GM18508 (cell line): Measurements from ENCODE around the gene DNAJC15.
"Not testable (repeated sequence)": the region's sequence is repeated elsewhere in the genome, so short reads cannot be mapped to it uniquely, and the experiment has no call there.

Experiments
- ATAC-seq: cut with Tn5 transposase; IDR thresholded peaks from one replicate; pipeline ENCODE4 v1.9.1; 2021; ENCODE audit warnings: moderate number of reproducible peaks; ENCODE audit not compliant: insufficient read depth, unreplicated experiment

The DNAJC15 gene

DNA sequence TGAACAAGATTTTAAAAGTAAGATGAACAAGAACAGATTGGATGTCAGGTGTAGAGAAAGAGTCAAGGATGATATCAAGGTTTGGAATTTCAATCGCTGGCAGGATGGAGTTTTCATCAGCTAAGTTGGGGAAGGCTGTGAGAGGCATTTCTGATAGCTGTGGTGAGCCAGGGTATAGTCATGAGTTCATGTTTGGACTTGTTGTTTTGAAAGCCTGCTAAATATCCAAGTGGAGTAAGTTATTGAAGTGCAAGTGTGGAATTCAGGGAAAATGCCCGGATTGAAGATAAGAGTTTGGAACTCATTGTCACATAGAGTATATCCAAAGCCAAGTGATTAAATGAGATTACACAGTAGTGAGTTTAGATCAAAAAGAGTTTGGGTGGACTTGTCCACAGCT, 20.4 kb upstream of the DNAJC15 start:
- no peak for ATAC-seq

- ATAC-seq = no peak
Measured at GRCh38 chr13:43003729-43004128, 19.7 kb upstream of the DNAJC15 start.

DNA sequence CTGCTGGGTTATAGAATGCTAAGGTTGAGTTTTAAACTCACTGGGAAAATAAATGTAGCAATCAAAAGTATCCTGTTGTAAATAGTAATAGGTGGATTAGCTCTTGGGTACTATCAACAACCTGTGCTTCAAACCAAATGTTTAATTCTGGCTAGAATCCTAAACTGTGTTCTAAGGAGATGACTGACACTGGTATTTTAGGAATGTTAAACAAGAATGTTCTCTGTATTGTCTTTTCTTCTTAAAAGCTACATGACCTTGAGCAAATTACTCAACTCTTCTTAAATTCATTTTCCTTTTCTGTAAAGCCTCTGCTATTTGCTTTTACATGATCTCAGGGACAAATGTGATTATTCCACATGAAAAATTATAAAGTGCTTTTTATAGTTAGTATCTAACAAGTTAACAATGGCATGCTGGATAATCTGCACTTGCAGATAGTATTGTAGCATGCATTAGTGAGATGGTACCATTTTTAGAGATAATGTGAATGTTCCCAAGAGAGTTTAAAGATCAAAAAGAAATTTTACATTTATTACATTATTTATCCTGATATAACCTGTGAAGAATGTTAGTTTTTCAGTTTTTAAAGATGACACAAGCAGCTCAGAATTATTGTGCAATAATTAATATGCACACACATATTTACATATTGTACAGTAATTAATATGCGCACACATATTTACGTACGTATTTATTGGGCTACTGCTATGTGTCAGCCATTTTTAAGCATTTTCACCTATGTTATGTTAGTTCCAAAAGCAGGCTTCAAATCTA, 17.7 kb upstream of the DNAJC15 start:
- ATAC-seq = no peak

DNA sequence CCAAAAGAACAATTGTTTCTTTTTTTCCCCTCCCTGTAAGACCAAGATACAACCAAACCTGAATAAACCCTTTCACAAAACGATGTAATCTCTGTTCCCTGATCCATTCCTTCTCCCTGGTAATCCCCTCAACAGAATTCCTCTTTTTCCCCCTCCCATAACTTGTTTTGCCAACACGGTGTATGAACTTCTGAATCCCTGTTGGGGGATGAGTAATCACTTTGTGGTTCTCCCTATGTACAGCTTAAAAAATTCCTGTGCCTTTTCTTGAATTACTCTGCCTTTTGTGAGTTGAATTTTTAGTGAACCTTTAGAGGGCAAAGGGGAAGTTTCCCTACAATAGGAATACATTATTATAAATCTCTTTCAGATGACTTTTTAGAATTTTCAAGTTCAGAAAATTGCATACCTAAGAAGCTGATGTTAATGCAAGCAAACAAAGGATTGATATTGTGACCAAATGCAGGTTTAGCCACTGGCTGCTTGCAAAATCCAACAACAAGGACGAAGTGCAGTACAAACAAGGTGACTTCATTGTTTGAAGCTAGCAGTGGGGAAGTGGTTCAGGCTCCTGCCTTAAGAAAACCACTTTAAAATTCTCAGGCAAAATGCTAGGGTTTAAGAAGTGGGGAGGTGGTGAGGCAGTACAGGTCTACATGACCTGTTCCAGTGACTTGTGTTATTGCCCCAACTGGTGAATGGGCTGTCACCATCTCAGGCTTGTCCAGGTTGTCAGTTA, 16.3 kb upstream of the DNAJC15 start:
- ATAC-seq = no peak

DNA sequence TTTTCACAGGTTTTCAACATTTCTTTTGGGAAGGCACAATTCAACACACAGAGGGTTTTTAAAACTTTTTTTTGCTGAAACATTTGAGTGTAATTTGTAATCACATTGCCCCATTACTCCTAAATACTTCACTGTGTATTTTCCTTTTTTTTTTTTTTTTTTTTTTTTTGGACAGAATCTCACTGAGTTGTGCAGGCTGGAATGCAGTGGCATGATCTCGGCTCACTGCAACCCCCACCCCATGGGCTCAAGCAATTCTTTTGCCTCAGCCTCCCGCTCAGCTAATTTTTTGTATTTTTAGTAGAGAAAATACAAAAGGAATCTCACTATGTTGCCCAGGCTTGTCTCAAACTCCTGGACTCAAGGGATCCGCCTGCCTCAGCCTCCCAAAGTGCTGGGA, 14.8 kb upstream of the DNAJC15 start:
- ATAC-seq = no peak

GRCh38 chr13:43009506-43009905, 13.9 kb upstream of the DNAJC15 start:
- no peak for ATAC-seq

DNA sequence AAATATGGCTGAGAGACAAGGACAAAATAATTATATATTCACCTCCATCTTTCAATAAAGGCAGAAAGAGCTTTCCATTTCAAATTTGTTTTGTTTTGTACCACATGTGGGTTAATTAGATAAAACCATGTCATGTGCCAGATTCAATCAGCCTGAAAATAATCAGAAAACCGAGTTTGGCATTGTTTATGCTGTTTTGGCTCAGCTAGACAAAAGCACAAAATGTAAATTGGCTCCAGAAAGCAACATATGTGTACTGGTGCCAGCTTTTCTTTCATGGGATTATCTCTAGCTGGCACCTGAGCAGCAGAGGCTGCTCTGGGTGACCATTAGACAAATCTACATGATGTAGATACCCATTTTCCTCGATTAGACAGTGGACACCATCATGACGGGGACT, 9.2 kb upstream of the DNAJC15 start:
- no peak for ATAC-seq

DNA sequence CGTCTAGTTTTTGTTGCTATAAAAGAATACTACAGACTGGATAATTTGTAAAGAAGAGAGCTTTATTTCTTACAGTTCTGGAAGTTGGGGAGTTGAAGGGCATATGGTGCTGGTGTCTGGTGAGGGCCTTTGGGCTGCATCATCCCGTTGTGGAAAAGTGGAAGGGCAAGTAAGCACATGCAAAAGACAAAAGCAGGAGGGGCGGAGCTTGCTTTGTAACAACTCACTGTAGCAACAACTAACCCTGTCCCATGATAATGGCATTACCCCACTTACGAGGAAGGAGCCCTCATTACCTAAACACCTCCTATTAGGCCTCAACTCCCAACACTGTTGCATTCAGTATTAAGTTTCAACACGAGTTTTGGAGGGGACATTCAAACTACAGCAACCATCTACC, 7.2 kb upstream of the DNAJC15 start:
- no peak for ATAC-seq

DNA sequence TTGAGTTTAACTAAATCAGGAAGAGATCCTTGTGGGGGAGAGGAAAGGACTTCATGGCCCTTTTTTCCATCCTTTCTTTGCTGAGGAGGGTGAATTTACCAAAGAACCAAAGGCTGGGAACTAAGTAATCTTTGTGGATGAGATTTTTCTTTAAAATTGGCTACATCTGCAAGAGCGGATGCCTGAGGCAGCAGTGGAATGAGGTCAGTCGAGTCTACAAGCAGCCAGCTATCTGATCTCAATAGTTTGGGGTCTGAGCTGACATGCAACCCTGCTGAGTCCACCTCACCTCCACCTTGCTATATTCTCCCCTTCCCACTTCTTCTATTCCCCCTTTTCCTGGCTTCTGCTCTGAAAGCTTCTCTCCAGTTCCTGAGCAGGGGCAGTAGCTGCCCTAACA, 3.6 kb upstream of the DNAJC15 start:
- ATAC-seq = no peak

DNA sequence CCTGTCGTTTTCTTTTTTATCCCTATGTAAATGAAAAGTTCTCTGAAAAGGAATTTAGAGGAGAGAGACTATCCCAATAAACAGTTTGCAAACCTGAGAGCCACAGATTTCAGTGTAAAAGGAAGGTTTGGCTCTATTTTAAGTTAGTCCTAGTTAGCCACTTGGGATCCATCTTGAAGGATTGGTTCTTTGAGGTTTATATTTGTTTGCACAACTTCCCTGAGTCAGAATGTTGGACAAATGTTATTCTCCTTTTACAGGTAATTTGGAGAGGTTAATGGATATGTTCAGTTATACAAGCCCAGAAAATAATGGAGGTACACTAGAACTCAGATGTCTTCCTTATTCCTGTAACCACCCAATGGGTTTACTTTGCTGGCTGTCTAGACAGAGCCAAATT, 2.6 kb upstream of the DNAJC15 start:
- ATAC-seq = no peak

- no peak for ATAC-seq
Measured at GRCh38 chr13:43021926-43022670, 1.3 kb upstream of the DNAJC15 start.

DNA sequence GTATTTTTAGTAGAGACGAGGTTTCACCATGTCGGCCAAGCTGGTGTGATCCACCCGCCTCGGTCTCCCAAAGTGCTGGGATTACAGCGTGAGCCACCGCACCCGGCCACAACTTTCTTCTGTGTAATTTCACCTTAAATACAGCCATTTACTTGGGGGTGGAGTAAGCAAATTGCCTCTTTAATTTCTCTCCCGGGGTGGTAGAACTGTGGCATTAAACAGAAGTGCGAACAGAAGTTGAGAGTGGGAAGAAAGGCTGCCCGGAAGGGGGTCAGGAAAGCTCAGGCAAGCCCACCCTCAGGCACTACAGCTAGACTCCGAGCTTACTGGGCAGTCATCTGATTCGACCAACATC, 475 bp upstream of the DNAJC15 start:
- ATAC-seq = no peak

- no peak for ATAC-seq
Measured at GRCh38 chr13:43026262-43026661, 2.9 kb downstream of the DNAJC15 start.

GRCh38 chr13:43030548-43030947, 7.2 kb downstream of the DNAJC15 start:
- no peak for ATAC-seq

DNA sequence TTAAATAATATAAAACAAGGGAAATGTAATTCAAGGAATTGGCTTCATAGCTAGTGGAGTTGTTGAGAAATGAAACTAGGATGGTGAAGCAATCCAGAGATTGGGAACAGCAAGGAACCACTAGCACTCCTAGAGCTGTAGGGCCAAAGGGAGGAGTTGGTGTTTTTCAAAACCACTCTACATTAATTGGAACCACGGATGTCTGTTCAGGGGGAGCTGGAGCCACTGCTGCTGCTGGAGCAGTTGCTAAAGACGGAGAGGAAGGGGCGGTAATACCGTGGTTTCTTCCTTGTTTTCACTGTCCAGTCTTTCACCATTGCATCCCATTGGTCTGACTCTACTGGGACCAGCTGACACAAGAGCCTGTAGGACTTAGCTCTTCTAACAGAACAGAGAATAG, 8.5 kb downstream of the DNAJC15 start:
- ATAC-seq = no peak

DNA sequence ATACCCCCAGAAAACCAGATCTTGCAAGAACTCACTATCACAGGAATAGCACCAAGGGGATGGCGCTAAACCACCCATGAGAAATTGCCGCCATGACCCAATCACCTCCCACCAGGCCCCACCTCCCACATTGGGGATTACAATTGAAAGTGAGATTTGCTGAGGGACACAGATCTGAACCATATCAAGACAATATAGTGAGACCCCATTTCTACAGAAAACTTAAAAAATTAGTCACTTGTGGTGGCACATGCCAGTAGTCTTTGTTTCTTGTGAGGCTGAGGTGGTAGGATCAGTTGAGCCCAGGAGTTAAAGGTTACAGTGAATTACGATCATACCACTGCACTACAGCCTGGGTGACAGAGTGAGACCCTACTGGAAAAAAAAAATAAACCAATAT, 9.7 kb downstream of the DNAJC15 start:
- ATAC-seq = no peak

DNA sequence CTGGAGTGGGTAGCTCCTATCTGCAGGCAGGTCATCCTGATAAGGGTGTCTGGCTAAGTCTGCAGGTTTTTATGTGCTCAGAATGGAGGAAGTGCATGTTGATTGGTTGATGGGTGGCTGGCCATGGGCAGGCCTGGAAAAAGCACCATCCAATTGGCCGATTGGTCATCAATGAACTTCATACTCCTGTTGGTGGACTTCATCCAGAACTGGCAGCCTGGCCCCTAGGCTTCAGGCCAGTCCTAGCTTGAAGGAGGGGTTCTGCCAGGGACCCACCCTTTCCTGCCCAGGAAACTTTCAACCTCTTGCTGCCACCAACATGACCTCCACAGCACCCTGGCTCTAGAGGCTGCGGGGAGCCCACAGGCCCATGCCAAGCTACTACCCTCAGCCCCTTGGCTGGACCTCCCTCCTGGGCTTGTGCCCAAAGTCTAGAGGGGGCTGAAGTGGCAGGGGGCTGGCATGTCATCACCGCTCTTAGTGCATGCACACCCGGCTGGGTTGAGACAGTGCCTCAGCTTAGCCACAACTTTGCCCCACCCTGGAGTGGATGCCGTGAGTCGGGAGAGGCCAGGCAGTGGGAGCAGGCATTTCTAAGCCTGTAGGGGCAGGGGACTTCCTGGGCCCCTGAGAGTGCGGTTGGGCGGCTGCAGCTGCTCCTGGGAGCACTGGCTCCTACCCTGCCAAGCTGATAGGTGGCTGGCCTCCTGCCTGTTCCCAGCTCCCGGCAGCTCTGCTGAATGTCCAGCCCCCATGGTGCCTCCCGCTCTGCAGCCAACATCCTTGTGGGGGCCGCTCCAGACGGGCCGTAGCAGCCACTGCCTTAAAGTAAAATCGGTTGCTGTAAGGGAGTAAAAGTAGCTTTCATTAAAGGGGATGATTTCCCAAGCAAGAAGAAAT, 13.2 kb downstream of the DNAJC15 start:
- no peak for ATAC-seq

GRCh38 chr13:43039966-43040365, 16.6 kb downstream of the DNAJC15 start:
- no peak for ATAC-seq

DNA sequence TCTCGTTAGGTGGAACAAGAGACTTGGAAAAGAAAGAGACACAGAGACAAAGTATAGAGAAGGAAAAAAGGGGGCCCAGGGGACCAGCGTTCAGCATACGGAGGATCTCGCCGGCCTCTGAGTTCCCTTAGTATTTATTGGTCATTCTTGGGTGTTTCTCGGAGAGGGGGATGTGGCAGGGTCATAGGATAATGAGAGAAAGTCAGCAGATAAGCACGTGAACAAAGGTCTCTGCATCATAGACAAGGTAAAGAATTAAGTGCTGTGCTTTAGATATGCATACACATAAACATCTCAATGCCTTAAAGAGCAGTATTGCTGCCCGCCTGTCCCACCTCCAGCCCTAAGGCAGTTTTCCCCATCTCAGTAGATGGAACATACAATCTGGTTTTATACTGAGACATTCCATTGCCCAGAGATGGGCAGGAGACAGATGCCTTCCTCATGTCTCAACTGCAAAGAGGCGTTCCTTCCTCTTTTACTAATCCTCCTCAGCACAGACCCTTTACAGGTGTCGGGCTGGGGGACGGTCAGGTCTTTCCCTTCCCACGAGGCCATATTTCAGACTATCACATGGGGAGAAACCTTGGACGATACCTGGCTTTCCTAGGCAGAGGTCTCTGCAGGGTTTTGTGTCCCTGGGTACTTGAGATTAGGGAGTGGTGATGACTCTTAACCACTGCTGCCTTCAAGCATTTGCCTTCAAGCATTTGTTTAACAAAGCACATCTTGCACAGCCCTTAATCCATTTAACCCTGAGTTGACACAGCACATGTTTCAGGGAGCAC, 17.4 kb downstream of the DNAJC15 start:
- ATAC-seq = not testable (repeated sequence)
